ENCODE measurements around the gene CHMP2A.

GRCh38 chr19:58568453-58569130 lies 13.7 kb upstream of the CHMP2A start:
- TF ChIP-seq CTCF (IDR thresholded peaks at IDR 0.05) (no peak), EP300 (IDR thresholded peaks at IDR 0.05) (no peak), POLR2A (IDR thresholded peaks at IDR 0.05) (no peak)
